Midbrain (tissue), 1 donor: ENCODE measurements around the gene SGSM1.

ENCODE experiments used
- DNase-seq: peaks from one replicate; lab custom pipeline; 2025; lab: John Stamatoyannopoulos, UW

The SGSM1 gene

GRCh38 chr22:24806663-24807001 lies 621 bp downstream of the SGSM1 start:
- DNase-seq, result no peak

GRCh38 chr22:24807284-24807950 lies 1.4 kb downstream of the SGSM1 start:
- DNase-seq, result no peak

DNA sequence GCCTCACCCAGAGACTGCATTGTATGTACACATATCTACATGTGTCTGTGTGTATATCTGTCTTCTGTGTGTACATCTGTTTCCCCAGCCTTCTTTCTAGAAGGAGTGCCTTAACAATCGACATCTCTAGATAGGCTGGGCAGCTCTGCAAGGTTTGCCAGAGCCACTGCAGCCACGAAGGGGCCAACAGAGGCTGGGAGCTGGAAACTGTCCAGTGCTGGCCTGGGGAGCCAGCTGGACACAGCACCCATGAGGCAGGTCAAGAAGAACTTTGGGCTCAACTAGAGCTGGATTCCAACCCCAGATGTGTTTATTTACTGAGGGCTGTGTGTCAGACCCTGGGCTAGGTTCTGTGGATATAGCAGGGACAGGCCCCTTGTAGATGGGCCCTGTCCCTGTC lies 3.3 kb downstream of the SGSM1 start:
- peak; percentile 17 for DNase-seq

DNA sequence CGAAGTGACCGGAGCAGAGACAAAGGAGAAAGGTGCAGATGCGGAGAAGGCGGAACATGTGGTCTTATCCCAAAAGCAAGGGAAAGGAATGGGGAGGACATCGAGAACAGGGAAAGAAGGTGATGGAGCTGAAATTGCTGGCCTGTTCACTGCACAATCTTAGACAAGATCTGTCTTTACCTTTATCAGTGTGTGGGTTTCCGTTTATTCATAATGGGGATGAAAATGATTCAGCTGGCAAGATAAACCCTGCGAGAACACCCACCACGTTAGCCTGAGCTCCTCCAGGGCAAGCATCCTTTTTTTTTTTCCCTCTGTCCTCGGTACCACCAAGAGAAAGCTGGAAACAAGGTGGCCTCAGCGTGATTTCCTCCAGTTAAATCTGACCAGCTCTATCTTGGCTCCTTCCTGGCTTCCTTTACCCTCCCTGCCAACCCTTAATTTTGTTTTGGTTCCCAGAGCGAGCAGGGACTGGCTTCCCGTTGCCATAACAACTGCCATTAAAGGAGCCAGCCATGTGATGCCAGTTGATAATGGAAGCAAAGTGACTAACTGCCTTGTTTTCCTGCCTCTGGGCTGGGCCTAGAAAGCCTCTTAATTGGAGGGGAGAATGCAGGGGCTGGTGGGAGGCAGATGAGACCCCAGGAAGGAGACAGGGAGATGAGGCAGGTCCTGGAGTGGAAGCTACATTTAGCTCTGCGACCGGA lies 4.2 kb downstream of the SGSM1 start:
- peak; percentile 80 for DNase-seq

- no peak for DNase-seq
Observed at GRCh38 chr22:24812950-24813775, 7.2 kb downstream of the SGSM1 start.

DNA sequence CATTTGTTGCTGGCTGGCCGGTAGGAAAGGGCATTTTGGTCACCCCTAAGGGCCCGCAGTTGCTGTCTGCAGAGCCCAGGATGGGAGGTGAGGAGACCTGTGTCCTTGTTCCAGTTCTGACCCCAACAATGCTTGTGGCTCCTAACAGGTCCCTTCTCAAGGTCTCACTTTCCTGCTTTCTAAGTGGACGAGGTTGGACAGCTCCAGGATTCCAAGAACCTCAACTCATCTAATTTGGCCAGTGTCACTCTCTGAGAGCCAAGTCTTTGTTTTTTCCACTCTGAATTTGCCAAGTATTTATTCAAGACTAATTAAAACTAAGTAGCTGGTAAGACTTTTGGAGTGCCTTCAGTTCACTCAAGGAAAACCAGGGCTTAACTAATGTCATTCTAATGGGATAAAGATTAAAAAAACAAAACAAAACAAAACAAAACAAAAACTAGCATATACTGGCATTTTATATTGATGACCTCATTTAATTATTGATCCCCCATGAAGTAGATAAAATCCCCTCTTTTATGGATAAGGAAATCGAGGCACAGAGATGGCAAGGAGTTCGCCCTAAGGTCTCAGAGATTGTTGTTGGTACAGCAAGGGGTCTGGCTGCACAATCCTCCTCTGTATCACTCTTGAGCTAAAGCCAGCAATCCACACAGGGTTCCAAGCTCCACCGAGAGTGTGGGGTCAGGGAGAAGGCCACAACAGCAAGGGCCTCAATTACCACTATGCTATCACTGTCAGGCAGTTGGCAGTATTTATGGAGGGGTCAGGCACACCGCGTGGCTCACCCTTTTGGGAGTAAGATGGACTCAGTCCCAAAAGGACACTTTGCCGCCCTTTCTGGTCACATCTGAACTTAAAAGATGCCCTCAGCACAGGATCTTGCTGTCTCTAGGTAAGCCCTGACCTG lies 8.1 kb downstream of the SGSM1 start:
- no peak for DNase-seq

DNA sequence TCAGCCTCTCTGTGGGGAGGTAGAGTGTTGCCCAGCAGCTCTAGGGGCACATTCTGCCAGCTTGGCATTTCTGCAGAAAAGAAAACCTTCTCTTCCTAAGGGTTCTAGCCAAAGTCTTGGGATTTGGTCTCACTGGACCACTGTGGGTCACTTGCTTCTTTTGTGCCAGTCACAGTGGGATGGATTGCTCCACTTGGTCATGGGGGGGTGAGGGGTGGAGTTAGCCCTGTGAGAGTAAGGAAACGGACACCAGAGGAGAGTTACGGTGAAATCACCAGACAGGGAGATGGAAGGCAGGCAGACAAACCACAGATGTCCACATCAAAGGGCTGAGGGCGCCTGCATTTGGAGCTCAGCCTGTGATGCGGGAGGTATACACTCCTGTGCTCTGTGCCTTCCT lies 10.8 kb downstream of the SGSM1 start:
- peak; percentile 57 for DNase-seq

DNA sequence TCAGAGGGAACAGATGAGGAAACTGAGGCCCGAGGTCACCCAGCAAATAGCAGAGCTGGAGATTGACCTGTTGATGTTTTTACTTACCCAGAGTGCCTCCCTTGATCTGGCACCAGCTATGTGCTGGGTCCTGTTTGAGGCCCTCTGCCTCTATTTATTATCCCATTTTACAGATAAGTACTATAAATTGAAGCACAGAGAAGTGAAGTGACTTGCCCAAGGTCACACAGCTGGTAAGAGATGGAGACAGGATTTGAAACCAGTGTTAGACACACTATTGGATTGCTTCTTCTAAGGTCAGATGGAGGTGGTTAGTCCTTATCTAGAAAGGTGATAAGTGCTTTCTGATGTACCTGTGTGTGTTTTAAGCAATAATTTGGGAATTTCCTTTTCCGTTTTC lies 13.5 kb downstream of the SGSM1 start:
- no peak for DNase-seq

GRCh38 chr22:24819911-24820461 lies 14.0 kb downstream of the SGSM1 start:
- no peak for DNase-seq

GRCh38 chr22:24822471-24822870 lies 16.5 kb downstream of the SGSM1 start:
- no peak for DNase-seq

GRCh38 chr22:24823787-24824186 lies 17.8 kb downstream of the SGSM1 start:
- no peak for DNase-seq

DNA sequence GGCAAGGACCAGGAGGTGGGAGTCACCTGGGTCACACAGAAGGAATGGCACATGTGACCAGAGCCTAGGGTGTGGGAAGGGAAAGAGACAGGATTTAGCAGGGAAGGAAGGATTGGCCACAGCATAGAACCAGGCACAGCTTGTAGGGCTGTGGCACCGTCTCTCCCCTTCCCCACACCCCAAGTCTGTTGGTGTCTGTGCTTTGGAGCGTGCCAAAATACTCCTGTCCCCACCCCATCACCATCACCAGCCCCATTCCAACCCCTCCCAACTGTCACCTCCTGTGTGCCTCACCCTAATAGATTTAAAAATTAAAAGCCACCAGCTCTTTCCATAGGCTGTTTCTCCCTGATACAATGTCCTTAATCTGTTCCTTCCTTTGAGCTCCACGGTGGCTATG lies 18.2 kb downstream of the SGSM1 start:
- no peak for DNase-seq

DNA sequence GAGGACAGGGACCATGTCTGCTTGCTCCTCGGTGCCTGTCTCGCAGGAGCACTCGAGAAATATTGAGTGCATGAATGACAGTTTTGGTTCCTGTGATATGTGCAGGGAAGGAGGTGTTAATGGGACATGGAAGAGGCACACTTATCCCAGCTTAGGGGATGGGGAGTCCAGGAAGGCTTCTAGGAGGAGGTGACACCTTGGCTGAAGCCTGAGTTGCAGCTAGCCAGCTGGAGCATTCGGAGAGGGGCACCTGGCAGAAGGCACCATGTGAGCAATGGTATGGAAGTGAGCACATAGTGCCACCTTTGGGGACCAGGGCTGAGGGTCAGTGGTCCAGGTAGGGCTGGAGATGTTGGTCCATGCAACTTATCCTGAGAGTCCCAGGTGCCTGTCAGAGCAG lies 18.9 kb downstream of the SGSM1 start:
- DNase-seq, result no peak

- DNase-seq, result no peak
Observed at GRCh38 chr22:24826710-24827285, 20.8 kb downstream of the SGSM1 start.

DNA sequence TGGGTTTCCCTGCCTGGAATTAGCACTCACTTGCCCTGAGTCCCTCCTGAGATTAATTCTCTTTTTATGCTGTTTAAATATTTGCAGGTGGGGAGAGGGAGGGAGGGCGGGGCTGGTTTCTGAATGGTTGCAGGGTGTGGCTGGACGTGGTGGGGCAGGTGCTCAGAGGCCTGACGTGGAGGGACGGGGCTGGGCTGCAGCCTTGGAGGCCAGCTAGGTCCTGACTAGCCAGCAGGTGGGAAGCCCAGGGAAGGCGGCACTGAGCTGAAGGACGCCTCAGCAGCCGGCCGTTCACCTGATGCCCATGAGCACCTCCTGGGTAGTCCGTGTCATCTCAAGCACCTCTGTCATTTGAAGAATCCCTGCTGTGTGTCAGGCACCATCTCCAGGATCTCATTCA lies 21.3 kb downstream of the SGSM1 start:
- no peak for DNase-seq

- no peak for DNase-seq
Observed at GRCh38 chr22:24830205-24830979, 24.4 kb downstream of the SGSM1 start.

- DNase-seq, result no peak
Observed at GRCh38 chr22:24831687-24832086, 25.7 kb downstream of the SGSM1 start.

- DNase-seq, result no peak
Observed at GRCh38 chr22:24833881-24834495, 28.0 kb downstream of the SGSM1 start.

DNA sequence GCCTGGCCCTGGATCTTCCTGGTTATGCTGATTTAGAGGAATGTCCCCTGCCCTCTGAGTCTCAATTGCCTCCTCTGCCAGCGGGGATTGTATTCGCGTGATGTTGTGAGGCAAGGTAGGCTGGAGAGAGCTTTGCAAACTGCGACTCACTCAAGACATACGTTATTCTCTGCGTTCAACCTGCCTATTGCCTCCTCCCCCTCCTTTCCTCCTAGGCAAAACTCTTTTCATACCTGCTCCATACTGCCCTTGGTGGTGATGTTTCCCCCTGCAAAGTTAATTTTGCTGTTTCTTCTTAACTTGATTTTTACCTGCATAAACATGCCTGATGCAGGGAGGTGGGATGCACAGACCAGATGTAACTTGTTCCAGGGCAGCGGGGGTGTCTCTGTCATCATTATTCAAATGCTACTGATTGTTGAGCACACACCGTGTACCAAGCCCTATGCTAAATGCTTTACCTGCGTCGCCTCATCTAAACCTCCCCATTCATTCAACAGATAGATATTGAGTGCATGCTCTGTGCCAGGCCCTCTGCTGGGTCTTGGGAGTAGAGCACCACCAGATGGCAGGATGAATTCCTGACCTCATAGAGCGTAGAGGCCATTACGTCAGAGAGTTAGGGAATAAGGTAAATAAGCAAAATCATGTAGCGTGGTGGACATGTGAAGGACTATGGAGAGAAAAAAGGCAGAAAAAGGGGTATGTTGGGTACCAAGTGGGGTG lies 29.0 kb downstream of the SGSM1 start:
- no peak for DNase-seq
